Esophagus muscularis mucosa (tissue), 3 donors: ENCODE measurements around the gene IDH2.

Experiments
- CTCF ChIP-seq, 3 experiments: fragments of 200-600 bp in 2 of 3; fragments of 450-650 bp in 1 of 3; sonication (generic) in 2 of 3; IDR thresholded peaks; one replicate each; pipeline ENCODE4 v1.5.1; 2017 to 2019; ENCODE audit warnings: antibody characterized with exemption in 3 of 3, mild to moderate bottlenecking in 2 of 3, moderate library complexity in 1 of 3
- POLR2AphosphoS5 ChIP-seq, 2 donors: sonication (generic); formaldehyde crosslinking; IDR thresholded peaks; one replicate each; pipeline ENCODE4 v1.6.1; 2017; ENCODE audit warnings: antibody characterized with exemption in 2 of 2

- TF ChIP-seq CTCF (IDR thresholded peaks at IDR 0.05) (no peak), POLR2AphosphoS5 (IDR thresholded peaks at IDR 0.05) (no peak)
Measured at GRCh38 chr15:90049030-90049429, 53.2 kb downstream of the IDH2 start.
